Endothelial cell of umbilical vein (primary cell): ENCODE results near the gene TSR3. TPM values are rescaled to one million over a fixed set of nuclear protein-coding genes. Genes with fewer than 3 reads are reported as not detected.
A peak's percentile ranks its signal among the peaks of the same experiment; 100 is the strongest.

Source experiments
- Bru-seq: library from RNA; stranded (reverse); fragments of 400-500 nt; gene quantifications from one replicate; lab custom pipeline; 2021; lab: Mats Ljungman, UMichigan
- BruChase-seq, 2 experiments: library from RNA; stranded (reverse); fragments of 400-500 nt; gene quantifications; one replicate each; lab custom pipeline; 2021; lab: Mats Ljungman, UMichigan
- BruUV-seq: library from RNA; stranded (reverse); fragments of 400-500 nt; replicated peaks from 2 replicates; lab custom pipeline; 2021; lab: Mats Ljungman, UMichigan
- CTCF ChIA-PET: fragments of 300-600, 350-600 bp; sonication (Branson Sonifier 250); formaldehyde crosslinking; loops from one replicate; lab custom pipeline; 2021; ENCODE audit warnings: antibody characterized with exemption, inconsistent platforms; lab: Charles Lee
- POLR2A ChIA-PET: fragments of 300-600, 350-600 bp; sonication (Branson Sonifier 250); formaldehyde crosslinking; loops from one replicate; lab custom pipeline; 2021; ENCODE audit warnings: antibody characterized with exemption, inconsistent platforms; lab: Charles Lee
- DNase-seq: peaks from one replicate; pipeline ENCODE4 v3.0.0-alpha.2; 2011; ENCODE audit warnings: low read depth, low spot score
- FAIRE-seq: peaks from 2 replicates; lab custom pipeline; 2011; peaks lifted over from hg19 to GRCh38; lab: Jason Lieb, UNC
- H2AFZ ChIP-seq: 2 replicates; pipeline ENCODE4 v1.6.0; 2012; ENCODE audit warnings: low read depth, low read length, control low read depth, inconsistent platforms
- H3K27ac ChIP-seq: 2 replicates; pipeline ENCODE4 v1.5.1; 2011; ENCODE audit warnings: low read depth, mild to moderate bottlenecking, control low read depth, low read length, moderate library complexity; ENCODE audit not compliant: insufficient read depth
- H3K27me3 ChIP-seq, 2 experiments: 2 replicates each; pipeline versions ENCODE4 v1.6.0 to v1.6.1; 2011; ENCODE audit warnings: low read length in 2 of 2, mixed read lengths in 1 of 2; ENCODE audit not compliant: control insufficient read depth in 2 of 2, insufficient read depth in 2 of 2
- H3K36me3 ChIP-seq, 2 experiments: 2 replicates in 1 of 2; 3 replicates in 1 of 2; pipeline ENCODE4 v1.5.1; 2011; ENCODE audit warnings: low read length in 2 of 2, mild to moderate bottlenecking in 1 of 2, moderate library complexity in 1 of 2; ENCODE audit not compliant: control insufficient read depth in 2 of 2, insufficient read depth in 2 of 2; ENCODE audit errors: extremely low read depth in 1 of 2
- H3K4me1 ChIP-seq: 3 replicates; pipeline ENCODE4 v1.5.1; 2011; ENCODE audit warnings: mild to moderate bottlenecking, low read length; ENCODE audit not compliant: control insufficient read depth, insufficient read depth; ENCODE audit errors: extremely low read depth
- H3K4me2 ChIP-seq: 2 replicates; pipeline ENCODE4 v1.6.1; 2011; ENCODE audit warnings: low read length, control low read depth, mixed read lengths; ENCODE audit not compliant: insufficient read depth
- H3K4me3 ChIP-seq, 3 experiments: fragments of 200-600 bp in 1 of 3; sonication (generic), shearing (Covaris generic) in 1 of 3; replicated peaks in 1 of 3; 2 replicates each; pipeline ENCODE4 v1.5.1; 2011 to 2016; ENCODE audit warnings: control low read depth in 3 of 3, low read length in 3 of 3, mild to moderate bottlenecking in 2 of 3, inconsistent platforms in 1 of 3, low read depth in 1 of 3, moderate library complexity in 1 of 3; ENCODE audit not compliant: insufficient read depth in 1 of 3
- H3K79me2 ChIP-seq: 2 replicates; pipeline ENCODE4 v1.6.0; 2012; ENCODE audit warnings: low read length, inconsistent platforms; ENCODE audit not compliant: control insufficient read depth, insufficient read depth
- H3K9ac ChIP-seq: replicated peaks from 2 replicates; pipeline ENCODE3; 2011; ENCODE audit warnings: low read length, control low read depth; ENCODE audit not compliant: insufficient read depth; ENCODE audit errors: extremely low read depth
- H3K9me1 ChIP-seq: replicated peaks from 3 replicates; pipeline ENCODE4 v1.6.0; 2011; ENCODE audit warnings: mild to moderate bottlenecking, low read length; ENCODE audit not compliant: control insufficient read depth, insufficient read depth; ENCODE audit errors: extremely low read depth
- H3K9me3 ChIP-seq: replicated peaks from 2 replicates; pipeline ENCODE4 v1.5.1; 2012; ENCODE audit warnings: low read length, inconsistent platforms; ENCODE audit not compliant: control insufficient read depth, insufficient read depth
- H4K20me1 ChIP-seq: replicated peaks from 2 replicates; pipeline ENCODE3; 2011; ENCODE audit warnings: mild to moderate bottlenecking, low read length; ENCODE audit not compliant: control insufficient read depth, insufficient read depth; ENCODE audit errors: extremely low read depth
- EZH2 ChIP-seq: IDR thresholded peaks from 2 replicates; pipeline ENCODE4 v1.6.1; 2012; ENCODE audit warnings: borderline replicate concordance, low read depth, mild to moderate bottlenecking, moderate library complexity, low read length, inconsistent platforms; ENCODE audit not compliant: severe bottlenecking
- FOS ChIP-seq: IDR thresholded peaks from 2 replicates; pipeline ENCODE4 v1.6.1; 2011; ENCODE audit warnings: mild to moderate bottlenecking, low read length, moderate library complexity, borderline replicate concordance; ENCODE audit not compliant: insufficient read depth
- GATA2 ChIP-seq: IDR thresholded peaks from 2 replicates; pipeline ENCODE4 v1.7.0; 2011; ENCODE audit warnings: low read depth, mild to moderate bottlenecking, moderate library complexity, mixed read lengths, low read length; ENCODE audit not compliant: insufficient read length, insufficient read depth
- JUN ChIP-seq: IDR thresholded peaks from 2 replicates; pipeline ENCODE4 v1.6.1; 2011; ENCODE audit warnings: borderline replicate concordance, low read depth; ENCODE audit not compliant: insufficient read length, insufficient read depth
- MYC ChIP-seq: IDR thresholded peaks from one replicate; pipeline ENCODE4 v1.6.1; 2011; ENCODE audit warnings: mild to moderate bottlenecking, low read depth, low read length
- POLR2A ChIP-seq: IDR thresholded peaks from 2 replicates; pipeline ENCODE4 v1.6.1; 2012; ENCODE audit warnings: low read depth, mild to moderate bottlenecking, control low read depth, low read length
- POLR2AphosphoS5 ChIP-seq: IDR thresholded peaks from 2 replicates; pipeline ENCODE4 v1.6.1; 2012; ENCODE audit warnings: low read depth, mild to moderate bottlenecking, control low read depth, low read length, moderate library complexity; ENCODE audit not compliant: insufficient read depth
- dilution Hi-C: fragments of 300-500 bp; cut with MboI; formaldehyde crosslinking; loops from one replicate; pipeline ENCODE4 v1.15.0; 2019; ENCODE audit warnings: low sequenced_read_pairs; ENCODE audit not compliant: extremely low pct_ligation_motif_present
- intact Hi-C: fragments of 100-400 bp; cut with micrococcal nuclease; formaldehyde crosslinking; loops from one replicate; pipeline ENCODE4 v1.10.0; 2022
- long read RNA-seq: library from polyadenylated mRNA; stranded (forward); transcript quantifications from one replicate; pipeline ENCODE4 v2.0.0, GENCODE V29; 2021
- polyA minus RNA-seq, 3 experiments: library from RNA; depleted of rRNA, polyadenylated mRNA; stranded (reverse); fragments of >200 nt; gene quantifications; 1 replicate in 1 of 3; 2 replicates in 2 of 3; pipeline ENCODE4 v1.2.3, GENCODE V29; 2011
- polyA plus RNA-seq, 4 experiments: library from polyadenylated mRNA; depleted of rRNA in 3 of 4; stranded (reverse) in 3 of 4; unstranded in 1 of 4; fragments of >200 nt; gene quantifications; 2 replicates each; pipeline versions ENCODE4 v1.2.1 to v1.2.3, GENCODE V29; 2011 to 2012; ENCODE audit warnings: missing spikeins in 1 of 4
- total RNA-seq: library from RNA; stranded (reverse); gene quantifications from 2 replicates; pipeline ENCODE4 v1.2.3, GENCODE V29; 2021
- TF ChIP-seq, protein P1 (sequence below): IDR thresholded peaks from 2 replicates; pipeline ENCODE4 v1.6.1; 2011; ENCODE audit not compliant: insufficient read depth, insufficient read length
- TF ChIP-seq, protein P2 (sequence below), 2 donors: IDR thresholded peaks; 1 replicate in 1 of 2; 2 replicates in 1 of 2; pipeline ENCODE4 v1.5.1; 2011; ENCODE audit warnings: low read length in 2 of 2, mild to moderate bottlenecking in 2 of 2, moderate library complexity in 2 of 2, control low read depth in 1 of 2, inconsistent platforms in 1 of 2, low read depth in 1 of 2; ENCODE audit not compliant: insufficient read depth in 1 of 2; ENCODE audit errors: extremely low read depth in 1 of 2

Gene TSR3
- total RNA-seq: 65.4 and 69.9 TPM in 2 replicates
- 82.7 and 88.7 TPM in 2 replicates for polyA plus RNA-seq
- polyA plus RNA-seq (2011; cell fraction: cytosol; rRNA removed): 51.6 and 68.7 TPM in 2 replicates
- 25.1 and 31.3 TPM in 2 replicates for polyA plus RNA-seq (2011; cell fraction: nucleus; rRNA removed)
- 54.6 and 74.3 TPM in 2 replicates for polyA plus RNA-seq (2012)
- 16.0 and 18.7 TPM in 2 replicates for polyA minus RNA-seq
- 48.5 TPM for polyA minus RNA-seq (2011; cell fraction: cytosol; rRNA and poly(A)+ RNA removed)
- 4.2 and 10.8 TPM in 2 replicates for polyA minus RNA-seq (2011; cell fraction: nucleus; rRNA and poly(A)+ RNA removed)
- percentile 52 among the genes with signal in this experiment for Bru-seq, nascent RNA
- percentile 85 among the genes with signal in this experiment for BruChase-seq, experiment 1, labeled RNA remaining after a 6-hour chase
- BruChase-seq, experiment 2, labeled RNA remaining after a 2-hour chase: percentile 75 among the genes with signal in this experiment
- long read RNA-seq, transcript TSR3-201 (6 exons, 1,243 nt): major isoform, 232 of 307 reads
- long read RNA-seq, partial matches to known transcripts: 9 of 307 reads
- long read RNA-seq, other reads (novel, unspliced or antisense): 66 of 307 reads

DNA sequence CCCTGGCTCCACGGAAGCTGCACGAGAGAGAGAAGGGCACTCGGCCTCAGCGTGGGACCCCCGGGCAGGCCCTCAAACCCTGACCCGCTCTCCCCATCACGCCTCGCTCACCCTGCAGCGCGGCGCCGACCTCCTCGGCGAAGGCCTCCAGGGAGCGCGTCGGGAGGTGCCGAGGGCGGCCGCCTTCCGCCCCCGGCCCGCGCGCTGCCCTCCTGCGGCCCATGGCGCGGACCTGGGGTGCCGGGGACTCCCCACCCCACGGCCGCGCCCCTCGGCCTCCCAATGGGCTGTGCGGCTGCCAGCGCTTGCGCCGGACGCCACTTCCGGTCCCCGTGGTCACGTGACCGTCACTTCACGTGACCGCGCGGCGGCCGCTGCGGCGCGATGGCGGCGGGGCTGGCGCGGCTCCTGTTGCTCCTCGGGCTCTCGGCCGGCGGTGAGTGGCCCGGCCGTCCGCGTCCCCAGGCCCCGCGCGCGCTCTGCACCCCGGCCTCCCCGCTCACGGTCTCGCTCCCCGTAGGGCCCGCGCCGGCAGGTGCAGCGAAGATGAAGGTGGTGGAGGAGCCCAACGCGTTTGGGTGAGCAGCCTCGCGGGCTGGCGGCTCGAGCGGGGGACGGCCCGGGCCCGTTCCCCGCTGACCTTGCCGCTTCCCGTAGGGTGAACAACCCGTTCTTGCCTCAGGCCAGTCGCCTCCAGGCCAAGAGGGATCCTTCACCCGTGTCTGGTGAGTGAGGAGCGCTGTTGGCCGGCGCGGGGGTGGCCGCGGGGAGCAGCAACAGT, at the start of gene TSR3, which contains the start of gene GNPTG:
Gene TSR3 (minus strand): TSS at position 297 of the 781 bp plus-strand sequence. CDS start 74 bp downstream, at position 223.
Gene GNPTG (plus strand): TSS at position 350 of the 781 bp plus-strand sequence. CDS start 35 bp downstream, at position 385.
- no TSS peak for BruUV-seq

More for the DNA sequence above, at the start of gene TSR3, which contains the start of gene GNPTG:
- DNase-seq (peak; percentile 81), FAIRE-seq (peak; percentile 65)
- Histone ChIP-seq H3K27ac (peak within 1 kb of the TSS; percentile 3), H4K20me1 (no peaks in the 10 kb centered on the region), H3K9ac (peak within 1 kb of the TSS; percentile 72), H3K27me3 (no peaks in the 10 kb centered on the region), H3K4me2 (peak within 1 kb of the TSS; percentile 94), H3K9me1 (no peaks in the 10 kb centered on the region), H3K4me3 (peak within 1 kb of the TSS; percentile 61 to 84 (median 69)), H2AFZ (peak within 1 kb of the TSS; percentile 69), H3K4me1 (peaks cover 13% of the 10 kb centered on the region), H3K36me3 (peaks cover 0 to 11% of the 10 kb centered on the region in 2 experiments), H3K9me3 (no peaks in the 10 kb centered on the region), H3K79me2 (peaks cover 51% of the 10 kb centered on the region)
- dilution Hi-C loops: no loop called here
- ChIA-PET CTCF (interaction anchor here (1.5 kb wide), 1 partner anchor 11 kb away, joined by 4 read pairs; no protein-coding TSS in a partner anchor), POLR2A (no interaction called here)
- TF ChIP-seq POLR2AphosphoS5 (peak; percentile 96), JUN (no peak), POLR2A (peak; percentile 82), MYC (no peak), GATA2 (no peak), FOS (no peak), EZH2 (no peak)
- TF ChIP-seq, protein P1, sequence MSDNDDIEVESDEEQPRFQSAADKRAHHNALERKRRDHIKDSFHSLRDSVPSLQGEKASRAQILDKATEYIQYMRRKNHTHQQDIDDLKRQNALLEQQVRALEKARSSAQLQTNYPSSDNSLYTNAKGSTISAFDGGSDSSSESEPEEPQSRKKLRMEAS: peak; percentile 94
- TF ChIP-seq, protein P2, sequence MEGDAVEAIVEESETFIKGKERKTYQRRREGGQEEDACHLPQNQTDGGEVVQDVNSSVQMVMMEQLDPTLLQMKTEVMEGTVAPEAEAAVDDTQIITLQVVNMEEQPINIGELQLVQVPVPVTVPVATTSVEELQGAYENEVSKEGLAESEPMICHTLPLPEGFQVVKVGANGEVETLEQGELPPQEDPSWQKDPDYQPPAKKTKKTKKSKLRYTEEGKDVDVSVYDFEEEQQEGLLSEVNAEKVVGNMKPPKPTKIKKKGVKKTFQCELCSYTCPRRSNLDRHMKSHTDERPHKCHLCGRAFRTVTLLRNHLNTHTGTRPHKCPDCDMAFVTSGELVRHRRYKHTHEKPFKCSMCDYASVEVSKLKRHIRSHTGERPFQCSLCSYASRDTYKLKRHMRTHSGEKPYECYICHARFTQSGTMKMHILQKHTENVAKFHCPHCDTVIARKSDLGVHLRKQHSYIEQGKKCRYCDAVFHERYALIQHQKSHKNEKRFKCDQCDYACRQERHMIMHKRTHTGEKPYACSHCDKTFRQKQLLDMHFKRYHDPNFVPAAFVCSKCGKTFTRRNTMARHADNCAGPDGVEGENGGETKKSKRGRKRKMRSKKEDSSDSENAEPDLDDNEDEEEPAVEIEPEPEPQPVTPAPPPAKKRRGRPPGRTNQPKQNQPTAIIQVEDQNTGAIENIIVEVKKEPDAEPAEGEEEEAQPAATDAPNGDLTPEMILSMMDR (IDR thresholded peaks at IDR 0.05; ENCODE audit: extremely low read depth in 1 of 2, insufficient read depth in 1 of 2, low read depth in 1 of 2, low read length in 2 of 2): no peak
- intact Hi-C loops: no loop called here
